Stimulated activated effector memory CD8-positive, alpha-beta T cell treated with anti-CD3 and anti-CD28 coated beads, Interleukin-12 subunit alpha, Interleukin-12 subunit beta, amount 100 ng/mL, for 72 hours (primary cell): Measurements from ENCODE around the gene LRRN3.

Source experiments
- ATAC-seq: fragments of 150-1000 bp; cut with Tn5 transposase; 2 replicates; pipeline ENCODE4 v1.10.0; 2021
- DNase-seq, 2 donors: peaks; one replicate each; pipeline ENCODE4 v3.0.0; 2021 to 2022; ENCODE audit warnings: low spot score in 2 of 2
- H3K27ac Mint-ChIP-seq: one replicate; pipeline ENCODE4 v1.8.0; 2022; ENCODE audit warnings: mild to moderate bottlenecking, mixed read lengths
- H3K36me3 Mint-ChIP-seq: one replicate; pipeline ENCODE4 v1.8.0; 2022; ENCODE audit warnings: mild to moderate bottlenecking, mixed read lengths
- H3K4me1 Mint-ChIP-seq: one replicate; pipeline ENCODE4 v1.8.0; 2022; ENCODE audit warnings: mixed read lengths
- H3K4me3 Mint-ChIP-seq: one replicate; pipeline ENCODE4 v1.8.0; 2022; ENCODE audit warnings: mild to moderate bottlenecking, mixed read lengths
- H3K9me3 Mint-ChIP-seq: one replicate; pipeline ENCODE4 v1.8.0; 2022; ENCODE audit warnings: mixed read lengths

LRRN3 gene

DNA sequence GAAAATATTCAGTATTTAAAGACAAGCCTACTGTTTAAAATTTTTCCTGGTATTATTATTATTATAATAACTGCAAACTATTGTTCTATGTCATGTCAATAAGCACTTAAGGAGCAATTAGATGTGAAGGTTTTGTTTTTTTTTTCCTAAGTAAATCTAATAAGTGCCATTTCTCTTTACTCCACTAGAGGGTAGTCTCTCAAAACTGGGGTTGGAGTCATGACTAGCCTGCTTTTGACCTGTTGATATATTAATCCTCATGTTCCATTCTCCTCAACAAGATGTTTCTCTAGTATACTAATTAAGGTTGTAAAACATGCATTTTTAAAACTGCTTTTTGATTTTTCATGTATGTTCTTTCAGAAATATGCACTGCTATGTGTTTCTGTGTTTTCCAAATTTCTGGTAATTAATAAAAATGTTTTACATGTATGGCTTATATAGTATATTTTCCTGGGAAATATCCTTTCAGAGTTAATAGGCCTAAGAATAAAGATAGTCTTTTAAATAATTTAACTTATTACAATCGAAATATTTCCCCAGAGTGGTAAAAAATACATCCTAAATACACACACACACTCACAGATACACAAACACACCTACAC lies 1.0 kb upstream of the LRRN3 start:
- ATAC-seq (no peak), DNase-seq (no peak)
- Mint-ChIP-seq H3K4me3 (no peak overlapping the region), H3K4me1 (peaks cover 62% of the 10 kb centered on the region), H3K9me3 (no peaks in the 10 kb centered on the region), H3K36me3 (peaks cover 22% of the 10 kb centered on the region), H3K27ac (no peak overlapping the region)

DNA sequence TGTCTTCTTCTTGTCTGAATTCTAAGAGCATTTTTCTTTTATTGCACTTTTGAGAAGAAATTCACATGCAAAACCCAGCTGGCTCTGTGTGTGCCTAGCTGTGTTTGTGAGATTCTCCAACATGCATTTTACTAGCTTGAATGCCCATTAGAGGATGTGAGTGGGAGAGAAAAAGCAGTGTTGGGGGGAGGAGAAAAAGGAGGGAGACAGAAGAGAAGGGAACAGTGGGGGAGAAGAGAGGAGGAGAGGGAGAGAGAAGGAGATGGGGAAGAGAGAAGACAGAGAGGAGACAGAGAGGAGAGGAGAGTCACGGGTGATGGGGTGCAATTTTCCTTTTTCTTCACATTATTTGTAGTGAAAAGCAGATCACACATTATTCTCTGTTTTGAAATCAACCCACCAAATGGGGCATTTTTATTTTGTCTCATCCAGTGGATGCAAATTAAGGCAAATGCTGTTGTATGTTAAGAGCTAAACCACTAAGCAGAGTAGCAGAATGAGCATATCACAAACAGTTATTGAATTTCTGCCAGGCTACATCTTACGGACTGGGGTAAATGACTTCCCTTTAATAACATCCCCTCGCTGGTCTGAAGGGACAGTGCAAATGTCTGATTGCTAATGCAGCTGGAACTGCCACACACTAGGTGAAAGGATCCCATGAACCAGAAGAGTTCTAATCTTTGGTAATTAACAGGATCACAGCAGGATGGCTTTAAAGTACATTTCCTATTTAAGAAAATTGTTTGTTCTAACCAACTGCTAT lies 849 bp downstream of the LRRN3 start:
- H3K9me3 Mint-ChIP-seq, result no peaks in the 10 kb centered on the region
- peaks cover 56% of the 10 kb centered on the region for H3K4me1 Mint-ChIP-seq
- H3K27ac Mint-ChIP-seq, result peak overlapping the region; percentile 63
- ATAC-seq (peak; percentile 58), DNase-seq (no peak)
- peaks cover 17% of the 10 kb centered on the region for H3K36me3 Mint-ChIP-seq
- peak overlapping the region; percentile 63 for H3K4me3 Mint-ChIP-seq

DNA sequence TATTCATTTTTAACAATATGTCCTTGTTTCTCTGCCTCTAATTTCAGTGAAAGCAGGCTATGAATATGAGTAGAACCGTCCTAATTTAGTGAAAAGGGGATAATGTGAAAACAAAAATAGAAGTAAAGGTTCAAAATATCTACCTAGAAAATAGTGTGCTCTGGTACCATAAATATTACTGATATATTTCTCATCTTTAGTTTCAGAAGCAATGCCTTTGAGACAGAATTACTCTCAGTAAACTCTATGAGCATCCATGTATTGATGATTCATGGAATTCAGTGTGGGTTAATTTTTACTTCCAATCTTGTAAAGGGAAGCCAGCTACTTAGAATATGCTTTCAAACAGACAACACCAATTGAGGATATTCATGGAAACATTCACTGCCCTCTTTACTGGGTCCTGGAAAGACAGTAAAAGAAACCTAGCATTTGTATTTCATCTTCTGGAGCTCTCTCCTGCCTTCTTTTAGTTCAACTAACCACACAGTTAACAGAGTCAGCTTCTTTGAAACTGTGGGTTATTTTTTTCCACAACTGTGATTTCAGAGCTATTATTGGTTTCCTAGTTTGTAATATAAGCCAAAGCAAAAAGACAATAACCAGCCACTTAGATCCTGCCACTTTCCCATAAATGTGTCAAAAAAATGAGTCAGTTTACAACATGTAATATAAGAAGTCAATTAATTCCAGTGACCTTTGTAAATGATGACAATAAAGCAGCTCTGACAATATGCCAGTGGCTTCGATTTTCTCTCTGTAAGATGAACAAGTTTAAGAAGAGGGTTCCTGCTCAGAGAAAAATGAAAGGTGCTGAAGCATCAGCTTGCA lies 1.7 kb downstream of the LRRN3 start:
- Mint-ChIP-seq H3K36me3 (peaks cover 16% of the 10 kb centered on the region), H3K9me3 (no peaks in the 10 kb centered on the region), H3K4me1 (peaks cover 51% of the 10 kb centered on the region), H3K4me3 (peak overlapping the region; percentile 63), H3K27ac (peak overlapping the region; percentile 63)
- ATAC-seq, result peak; percentile 81
- DNase-seq, result no peak

- ATAC-seq (no peak), DNase-seq (no peak)
- Mint-ChIP-seq H3K9me3 (no peaks in the 10 kb centered on the region), H3K4me3 (peak overlapping the region; percentile 63), H3K36me3 (peaks cover 16% of the 10 kb centered on the region), H3K4me1 (peaks cover 42% of the 10 kb centered on the region), H3K27ac (peak overlapping the region; percentile 63)
These were observed 2.6 kb downstream of the LRRN3 start for GRCh38 chr7:111093496-111093895.

GRCh38 chr7:111094419-111094818 lies 3.5 kb downstream of the LRRN3 start:
- Mint-ChIP-seq H3K4me1 (peaks cover 41% of the 10 kb centered on the region), H3K27ac (peak overlapping the region; percentile 63)

DNA sequence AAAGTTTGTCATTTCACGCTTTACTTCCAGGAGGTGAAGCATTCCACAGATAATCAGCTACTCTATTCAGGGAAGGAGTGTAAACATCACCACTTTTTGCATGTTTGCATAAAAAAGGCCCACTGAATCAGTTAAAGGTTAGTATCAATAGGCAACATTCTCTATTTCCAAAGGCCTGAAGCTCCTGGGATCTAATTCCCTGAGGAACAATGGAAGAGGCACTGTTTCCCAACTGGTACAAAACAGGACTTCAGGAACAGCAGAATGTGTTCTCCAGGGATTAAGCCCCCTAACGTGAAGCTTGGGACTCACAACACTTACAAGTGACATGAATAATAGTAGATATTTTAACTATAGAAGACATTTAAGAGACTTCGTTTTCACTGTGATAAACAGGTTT lies 6.1 kb downstream of the LRRN3 start:
- Mint-ChIP-seq H3K4me1 (peaks cover 27% of the 10 kb centered on the region), H3K36me3 (peaks cover 23% of the 10 kb centered on the region), H3K27ac (no peak overlapping the region), H3K9me3 (no peaks in the 10 kb centered on the region), H3K4me3 (no peak overlapping the region)
- ATAC-seq (no peak), DNase-seq (no peak)

More at GRCh38 chr7:111094419-111094818, 3.5 kb downstream of the LRRN3 start:
- Mint-ChIP-seq H3K36me3 (peaks cover 16% of the 10 kb centered on the region), H3K4me3 (peak overlapping the region; percentile 63), H3K9me3 (no peaks in the 10 kb centered on the region)
- ATAC-seq (no peak), DNase-seq (no peak)

DNA sequence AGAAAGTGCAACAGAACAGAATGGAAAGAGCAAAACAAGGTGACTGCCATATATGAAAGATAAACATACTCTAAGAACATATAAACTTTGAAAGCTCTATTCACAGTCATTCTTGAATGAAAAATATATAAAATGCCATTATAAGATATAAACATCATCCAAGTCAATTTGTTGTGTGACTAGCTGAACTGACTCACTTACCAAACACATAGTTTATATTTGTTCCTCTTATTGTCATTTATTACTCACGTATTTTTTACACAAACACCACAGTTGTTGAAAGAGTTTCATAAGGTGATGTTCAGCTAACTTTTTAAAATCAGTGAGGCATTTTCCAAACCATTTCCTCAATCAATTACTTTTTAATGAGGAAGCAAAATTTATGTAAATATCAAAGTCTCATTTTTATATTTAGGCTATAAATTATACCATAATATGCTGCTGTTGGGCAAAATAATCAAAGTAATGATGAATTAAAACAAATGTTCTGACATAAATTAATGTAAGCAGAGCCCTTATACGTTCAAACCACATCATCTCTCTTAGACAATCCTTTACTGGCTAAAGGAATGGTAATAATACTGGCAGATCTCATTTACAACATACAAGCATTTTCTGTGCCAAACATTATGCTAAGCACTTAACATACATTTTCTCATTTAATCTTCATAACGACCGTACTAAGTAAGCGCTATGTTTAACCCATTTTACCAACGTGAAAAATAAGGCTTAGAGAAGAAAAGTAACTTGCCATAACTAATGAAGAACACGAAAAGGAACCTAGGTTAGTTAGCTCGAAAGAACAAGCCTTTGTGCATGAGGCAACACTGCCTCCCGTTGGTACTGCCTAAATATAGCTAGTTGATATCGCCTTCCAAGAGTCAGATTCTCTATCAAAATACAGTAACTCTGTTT lies 7.3 kb downstream of the LRRN3 start:
- peaks cover 16% of the 10 kb centered on the region for H3K4me1 Mint-ChIP-seq
- no peak for DNase-seq
- no peak overlapping the region for H3K4me3 Mint-ChIP-seq
- H3K9me3 Mint-ChIP-seq, result no peaks in the 10 kb centered on the region
- ATAC-seq, result peak; percentile 86
- H3K36me3 Mint-ChIP-seq, result peaks cover 18% of the 10 kb centered on the region
- no peak overlapping the region for H3K27ac Mint-ChIP-seq

GRCh38 chr7:111098926-111099250 lies 8.0 kb downstream of the LRRN3 start:
- Mint-ChIP-seq H3K4me3 (no peak overlapping the region), H3K36me3 (peaks cover 12% of the 10 kb centered on the region), H3K27ac (no peak overlapping the region), H3K9me3 (no peaks in the 10 kb centered on the region), H3K4me1 (peaks cover 10% of the 10 kb centered on the region)
- ATAC-seq, result no peak
- no peak for DNase-seq

DNA sequence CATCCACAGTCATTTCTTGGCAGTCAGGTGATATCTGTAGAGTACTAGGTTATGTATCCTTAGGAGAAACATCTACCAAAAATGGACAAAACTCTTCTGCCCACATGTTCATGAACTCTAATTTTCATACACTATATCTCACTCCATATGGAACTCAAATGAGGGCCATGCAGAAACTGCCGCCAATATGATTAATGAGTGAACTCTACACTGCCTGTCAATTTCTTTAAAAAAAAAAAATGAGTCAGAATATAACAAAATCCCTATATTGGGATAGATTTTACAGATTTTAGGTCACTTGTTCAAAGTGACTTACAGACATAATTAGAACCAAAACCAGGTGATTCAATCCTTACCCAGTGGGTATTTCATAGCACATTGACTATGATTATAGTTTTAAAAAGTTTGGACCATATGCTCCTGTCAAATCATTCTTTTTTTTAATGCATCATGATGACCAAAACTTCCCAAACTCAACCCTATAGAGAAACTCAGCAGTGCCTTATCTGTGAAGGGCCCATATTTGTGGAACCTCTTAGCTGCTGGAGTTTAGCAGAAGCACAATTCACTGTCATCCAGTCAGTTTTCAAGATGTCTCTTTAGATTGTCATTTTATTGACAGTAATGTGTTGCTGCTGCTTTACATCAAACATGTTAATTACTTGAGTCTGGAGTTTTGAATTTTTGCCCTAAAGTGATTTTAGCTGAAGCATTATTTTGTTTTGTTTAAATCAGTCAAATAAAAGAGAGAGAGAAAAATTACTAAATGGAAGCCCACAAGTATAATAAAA lies 11.1 kb downstream of the LRRN3 start:
- Mint-ChIP-seq H3K27ac (no peak overlapping the region), H3K4me1 (no peaks in the 10 kb centered on the region), H3K36me3 (peaks cover 7% of the 10 kb centered on the region), H3K9me3 (no peaks in the 10 kb centered on the region), H3K4me3 (no peak overlapping the region)
- DNase-seq, result no peak
- ATAC-seq, result peak; percentile 57

DNA sequence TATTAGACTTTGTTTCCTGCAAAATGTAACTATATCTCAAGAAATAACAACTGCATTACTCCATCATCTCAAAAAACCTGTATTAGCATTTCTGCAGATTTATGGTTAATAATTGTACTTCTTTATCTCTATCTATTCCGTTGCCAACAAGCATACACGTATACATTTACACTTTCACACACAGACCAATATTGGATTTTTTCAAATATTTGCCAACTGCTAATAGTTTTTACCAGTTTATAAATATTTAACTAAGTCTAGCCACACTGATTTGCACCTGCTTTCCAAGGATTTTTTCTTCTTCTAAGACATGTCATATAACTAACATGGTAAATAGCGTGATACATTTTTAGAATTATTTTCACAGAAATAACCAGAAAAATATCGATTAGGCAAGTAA lies 12.2 kb downstream of the LRRN3 start:
- Mint-ChIP-seq H3K9me3 (no peaks in the 10 kb centered on the region), H3K4me3 (no peak overlapping the region), H3K36me3 (peaks cover 7% of the 10 kb centered on the region), H3K27ac (no peak overlapping the region), H3K4me1 (no peaks in the 10 kb centered on the region)
- DNase-seq (no peak), ATAC-seq (no peak)

DNA sequence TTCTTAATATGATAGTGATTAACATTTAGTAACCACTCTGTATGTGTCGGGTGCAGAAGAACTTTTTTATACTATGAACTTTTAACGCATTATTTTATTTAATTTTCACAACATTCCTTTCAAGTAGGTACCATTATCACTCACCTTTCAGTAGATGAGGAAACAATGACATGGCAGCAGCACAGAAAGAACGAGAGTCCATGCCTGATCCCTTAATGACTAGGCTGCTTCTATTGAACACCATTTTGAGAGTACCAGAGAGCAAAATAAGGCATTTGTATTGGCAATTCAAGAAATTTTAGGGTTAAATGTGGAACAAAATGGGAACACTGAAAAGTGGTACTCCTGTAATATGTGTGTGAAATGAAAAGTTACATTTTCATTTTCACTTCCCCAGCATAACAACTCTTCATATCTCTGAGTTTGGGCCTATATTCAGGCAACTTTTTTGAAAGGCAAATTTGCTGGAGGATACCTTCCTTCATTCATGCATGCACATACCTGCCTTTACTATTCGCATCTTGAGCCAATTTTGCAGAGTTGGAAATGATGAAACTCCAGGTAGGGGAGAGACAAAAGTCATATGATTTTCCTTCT lies 12.8 kb downstream of the LRRN3 start:
- DNase-seq (no peak), ATAC-seq (peak; percentile 60)
- H3K27ac Mint-ChIP-seq, result no peak overlapping the region
- no peak overlapping the region for H3K4me3 Mint-ChIP-seq
- no peaks in the 10 kb centered on the region for H3K4me1 Mint-ChIP-seq
- no peaks in the 10 kb centered on the region for H3K9me3 Mint-ChIP-seq
- peaks cover 11% of the 10 kb centered on the region for H3K36me3 Mint-ChIP-seq

DNA sequence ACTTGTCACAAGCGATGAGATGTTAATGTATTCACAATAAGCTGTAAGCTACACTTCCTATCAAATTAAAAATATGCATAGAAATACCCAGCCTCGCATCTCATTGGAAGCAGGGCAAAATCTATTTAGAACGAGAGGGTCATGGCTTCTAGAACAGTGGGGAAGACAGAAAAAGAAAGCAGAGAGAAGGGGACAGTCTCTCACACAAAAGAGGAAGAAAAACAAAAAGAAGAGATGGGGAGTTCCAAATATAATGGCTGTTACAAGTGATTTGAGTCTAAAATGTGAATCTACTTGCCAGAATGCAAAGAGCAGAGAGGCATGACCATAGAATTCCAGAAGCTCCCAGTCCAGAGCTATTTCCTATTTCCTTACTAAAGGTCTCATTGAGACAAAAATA lies 13.8 kb downstream of the LRRN3 start:
- H3K36me3 Mint-ChIP-seq, result peaks cover 17% of the 10 kb centered on the region
- no peaks in the 10 kb centered on the region for H3K9me3 Mint-ChIP-seq
- ATAC-seq (no peak), DNase-seq (no peak)
- no peak overlapping the region for H3K27ac Mint-ChIP-seq
- H3K4me1 Mint-ChIP-seq, result no peaks in the 10 kb centered on the region
- no peak overlapping the region for H3K4me3 Mint-ChIP-seq

DNA sequence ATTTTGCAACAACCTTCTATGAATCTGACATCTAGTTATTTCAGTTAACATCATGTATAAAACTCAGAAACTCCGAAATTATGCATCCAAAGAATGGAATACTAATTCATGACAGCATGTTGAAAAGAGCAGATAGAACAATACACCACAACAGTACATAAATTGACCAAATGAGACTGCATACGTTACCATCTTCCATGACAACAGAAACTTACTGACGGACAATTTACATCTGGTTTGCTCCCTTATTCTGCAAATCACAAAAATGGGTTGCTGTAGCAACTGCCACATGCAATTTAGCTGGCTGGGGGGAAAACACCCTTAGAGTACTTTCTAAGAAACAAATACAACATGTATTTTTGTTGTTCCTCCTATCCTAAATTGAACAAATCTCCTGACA lies 14.3 kb downstream of the LRRN3 start:
- DNase-seq (no peak), ATAC-seq (no peak)
- H3K4me3 Mint-ChIP-seq, result no peak overlapping the region
- no peaks in the 10 kb centered on the region for H3K4me1 Mint-ChIP-seq
- H3K27ac Mint-ChIP-seq, result no peak overlapping the region
- H3K9me3 Mint-ChIP-seq, result no peaks in the 10 kb centered on the region
- H3K36me3 Mint-ChIP-seq, result peaks cover 17% of the 10 kb centered on the region

DNA sequence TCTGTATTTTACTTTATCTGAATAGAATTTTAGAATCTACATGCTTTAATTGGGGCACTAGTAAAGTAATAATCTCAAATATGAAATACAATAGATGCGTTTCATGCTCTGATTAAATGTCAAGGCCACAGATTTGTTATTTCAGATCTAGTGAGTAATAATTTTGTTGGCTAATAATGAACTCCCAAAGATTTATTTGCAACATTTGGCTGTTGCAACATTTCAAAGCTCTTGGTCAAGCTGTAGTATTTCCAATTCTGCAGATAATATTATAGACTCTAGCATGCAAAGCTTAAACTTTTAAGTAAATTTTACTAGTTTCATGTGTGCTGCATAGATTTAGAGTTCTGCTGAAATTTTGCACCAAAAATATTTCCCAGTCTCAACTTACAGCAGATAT lies 16.7 kb downstream of the LRRN3 start:
- DNase-seq (no peak), ATAC-seq (no peak)
- H3K4me3 Mint-ChIP-seq, result no peak overlapping the region
- H3K27ac Mint-ChIP-seq, result no peak overlapping the region
- H3K9me3 Mint-ChIP-seq, result peaks cover 2% of the 10 kb centered on the region
- no peaks in the 10 kb centered on the region for H3K4me1 Mint-ChIP-seq
- H3K36me3 Mint-ChIP-seq, result peaks cover 10% of the 10 kb centered on the region
